GM12891 (cell line): ENCODE data around the gene HOTAIR.

Experiments
- DNase-seq: peaks from one replicate; pipeline ENCODE4 v3.0.0; 2011; ENCODE audit warnings: low spot score; ENCODE audit not compliant: insufficient read length
- FAIRE-seq: peaks from 2 replicates; lab custom pipeline; 2011; peaks lifted over from hg19 to GRCh38; lab: Jason Lieb, UNC
- PAX5 ChIP-seq: IDR thresholded peaks from 2 replicates; pipeline ENCODE4 v1.6.1; 2011; ENCODE audit warnings: low read length, moderate library complexity, mild to moderate bottlenecking; ENCODE audit not compliant: insufficient read depth, severe bottlenecking
- POLR2A ChIP-seq: IDR thresholded peaks from 2 replicates; pipeline ENCODE4 v1.6.1; 2011; ENCODE audit warnings: low read depth, low read length, control low read depth
- POLR2AphosphoS5 ChIP-seq: IDR thresholded peaks from 2 replicates; pipeline ENCODE4 v1.6.1; 2011; ENCODE audit warnings: low read depth, low read length, control low read depth
- POU2F2 ChIP-seq: IDR thresholded peaks from 2 replicates; pipeline ENCODE4 v1.6.1; 2011; ENCODE audit warnings: low read depth, mild to moderate bottlenecking, control low read depth, low read length, moderate library complexity
- SPI1 ChIP-seq: IDR thresholded peaks from 2 replicates; pipeline ENCODE4 v1.6.1; 2011; ENCODE audit warnings: low read depth, low read length, control low read depth
- TAF1 ChIP-seq: IDR thresholded peaks from 2 replicates; pipeline ENCODE4 v1.6.1; 2011; ENCODE audit warnings: low read depth, low read length, control low read depth

The HOTAIR gene

GRCh38 chr12:53980104-53980801 is 5.5 kb upstream of the HOTAIR start:
- no peak for FAIRE-seq
- no peak for DNase-seq

GRCh38 chr12:53978477-53979356 is 4.0 kb upstream of the HOTAIR start:
- no peak for DNase-seq
- no peak for FAIRE-seq
- no peak for TF ChIP-seq PAX5

More at GRCh38 chr12:53980104-53980801, 5.5 kb upstream of the HOTAIR start:
- TF ChIP-seq PAX5 = no peak
- TF ChIP-seq POLR2A = no peak
- no peak for TF ChIP-seq POLR2AphosphoS5
- no peak for TF ChIP-seq POU2F2
- no peak for TF ChIP-seq SPI1
- TF ChIP-seq TAF1 = no peak

DNA sequence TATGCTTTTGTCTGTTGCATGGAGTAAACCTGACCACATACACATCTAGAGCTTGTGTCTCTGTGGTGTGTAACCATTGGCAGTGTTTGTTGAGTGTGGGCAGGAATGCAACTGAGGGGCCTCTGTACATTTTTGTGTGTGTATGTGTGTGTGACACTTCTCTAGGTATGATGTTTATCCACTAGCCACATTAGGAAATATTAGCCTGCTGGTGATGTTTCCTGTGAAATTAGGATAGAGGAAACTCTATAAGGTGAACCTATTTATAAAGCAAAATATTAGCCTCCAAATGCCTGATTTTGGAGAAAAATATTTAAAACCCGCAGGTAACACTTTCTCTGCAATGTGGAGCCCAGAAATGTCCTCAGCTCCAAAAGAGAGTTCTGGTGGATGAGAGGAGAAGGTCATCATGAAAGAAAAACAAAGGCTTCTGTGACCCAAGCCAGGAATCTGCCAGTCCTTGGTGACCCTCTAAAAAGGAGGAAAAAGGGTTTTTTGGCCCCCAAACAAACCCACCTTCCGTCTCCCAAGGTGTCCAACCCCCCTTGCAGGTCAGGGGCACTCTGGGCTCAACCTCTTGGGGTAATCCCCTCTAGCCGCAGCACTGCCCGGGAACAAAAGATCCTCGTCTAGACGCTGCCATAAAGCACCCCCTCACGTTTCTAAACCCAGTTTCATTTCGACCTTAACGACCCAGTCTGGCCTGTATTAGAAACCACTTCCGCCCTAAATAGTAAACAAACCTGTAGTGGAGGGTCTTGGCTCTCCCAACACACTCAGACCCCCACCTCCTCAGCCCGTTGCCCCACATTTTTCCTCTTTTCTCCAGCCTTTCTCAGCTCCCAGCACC is 3.1 kb upstream of the HOTAIR start:
- no peak for TF ChIP-seq SPI1
- no peak for TF ChIP-seq POLR2A
- TF ChIP-seq POLR2AphosphoS5 = no peak
- no peak for TF ChIP-seq TAF1
- TF ChIP-seq PAX5 = no peak
- no peak for TF ChIP-seq POU2F2
- FAIRE-seq (no peak), DNase-seq (no peak)

DNA sequence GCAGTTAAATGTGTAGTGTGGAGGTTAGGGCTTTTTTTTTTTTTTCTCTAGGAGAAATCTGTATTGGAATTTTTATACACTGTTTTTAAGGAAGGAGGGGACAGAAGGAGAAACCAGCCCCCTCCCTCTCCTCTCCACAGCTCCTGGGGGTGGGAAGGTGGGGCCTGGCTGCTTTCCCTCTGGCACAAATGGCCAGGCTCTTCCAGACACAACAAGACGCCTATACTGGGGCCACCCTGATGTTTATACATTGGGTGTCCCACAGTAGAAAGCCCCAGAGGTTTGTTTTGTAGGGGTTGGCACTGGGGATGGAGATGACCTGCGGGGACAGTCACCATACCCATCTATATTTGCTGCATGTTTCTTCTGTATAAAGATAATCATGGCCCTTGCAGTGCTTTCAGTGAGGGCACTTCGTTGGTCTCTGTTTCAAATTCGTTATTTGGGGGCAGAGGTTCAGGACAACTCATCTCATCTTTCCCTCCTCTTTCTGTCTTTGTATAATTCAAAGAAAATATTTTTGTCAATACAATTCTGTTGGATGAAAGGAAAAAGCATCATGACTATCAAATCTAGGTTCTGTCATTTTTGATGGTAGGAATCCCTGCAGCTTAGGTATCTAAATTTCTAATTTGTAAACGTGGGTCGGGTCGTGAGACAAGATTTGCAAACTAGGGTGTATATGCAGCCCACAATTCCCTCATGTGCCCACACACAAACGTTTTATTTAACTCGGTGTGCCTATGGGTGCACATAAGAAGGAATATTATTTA is 2.3 kb upstream of the HOTAIR start:
- FAIRE-seq = no peak
- DNase-seq = no peak
- no peak for TF ChIP-seq SPI1
- no peak for TF ChIP-seq POLR2A
- no peak for TF ChIP-seq PAX5
- TF ChIP-seq TAF1 = no peak
- TF ChIP-seq POLR2AphosphoS5 = no peak
- no peak for TF ChIP-seq POU2F2

GRCh38 chr12:53976172-53976822 is 1.5 kb upstream of the HOTAIR start:
- TF ChIP-seq PAX5 (no peak), SPI1 (no peak), POLR2A (no peak), POU2F2 (no peak), TAF1 (no peak), POLR2AphosphoS5 (no peak)
- FAIRE-seq (no peak), DNase-seq (no peak)

DNA sequence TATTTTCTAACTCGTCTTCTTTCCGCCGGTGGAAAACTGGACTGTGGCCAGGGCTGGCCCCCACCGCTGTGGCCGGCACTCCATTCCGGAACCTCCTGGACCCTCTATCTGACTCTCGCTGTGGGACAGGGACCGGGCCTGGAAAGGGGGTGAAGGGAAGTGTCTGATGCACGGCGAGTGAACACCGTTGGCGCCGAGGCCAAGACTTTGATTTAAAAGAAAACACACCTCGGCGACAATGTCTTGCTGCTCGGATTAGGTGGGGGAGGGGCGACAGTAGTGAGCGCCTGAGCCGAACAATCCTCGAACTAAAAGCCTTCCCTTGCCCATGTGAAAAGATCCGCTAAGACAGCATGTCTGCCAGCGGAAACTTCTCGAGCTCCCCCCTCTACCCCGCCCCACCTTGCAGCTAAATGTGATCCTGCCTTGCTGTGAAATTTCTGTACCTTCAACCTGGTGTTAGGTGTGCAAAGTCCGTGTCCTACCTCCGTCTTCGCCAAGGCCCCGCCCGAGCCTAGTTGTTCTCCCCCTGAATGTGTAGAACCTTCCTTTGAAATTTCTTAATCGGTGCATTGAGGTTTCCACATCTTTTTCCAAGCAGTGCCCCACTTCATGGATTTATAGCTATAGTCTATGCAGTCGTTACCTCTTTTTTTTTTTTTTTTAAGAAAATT is 862 bp upstream of the HOTAIR start:
- FAIRE-seq = no peak
- DNase-seq = no peak
- TF ChIP-seq POLR2A (no peak), TAF1 (no peak), SPI1 (no peak), POLR2AphosphoS5 (no peak)

GRCh38 chr12:53975064-53975471 is 314 bp upstream of the HOTAIR start:
- DNase-seq (no peak), FAIRE-seq (no peak)
- TF ChIP-seq POLR2A (no peak), TAF1 (no peak), PAX5 (no peak), POLR2AphosphoS5 (no peak), POU2F2 (no peak), SPI1 (no peak)

- no peak for DNase-seq
- FAIRE-seq = no peak
- no peak for TF ChIP-seq POU2F2
- TF ChIP-seq SPI1 = no peak
- TF ChIP-seq TAF1 = no peak
- TF ChIP-seq POLR2AphosphoS5 = no peak
- no peak for TF ChIP-seq PAX5
- no peak for TF ChIP-seq POLR2A
These were observed 1.3 kb downstream of the HOTAIR start for GRCh38 chr12:53973236-53974042.
